ENCODE results near the gene SUSD1.

Gene SUSD1

DNA sequence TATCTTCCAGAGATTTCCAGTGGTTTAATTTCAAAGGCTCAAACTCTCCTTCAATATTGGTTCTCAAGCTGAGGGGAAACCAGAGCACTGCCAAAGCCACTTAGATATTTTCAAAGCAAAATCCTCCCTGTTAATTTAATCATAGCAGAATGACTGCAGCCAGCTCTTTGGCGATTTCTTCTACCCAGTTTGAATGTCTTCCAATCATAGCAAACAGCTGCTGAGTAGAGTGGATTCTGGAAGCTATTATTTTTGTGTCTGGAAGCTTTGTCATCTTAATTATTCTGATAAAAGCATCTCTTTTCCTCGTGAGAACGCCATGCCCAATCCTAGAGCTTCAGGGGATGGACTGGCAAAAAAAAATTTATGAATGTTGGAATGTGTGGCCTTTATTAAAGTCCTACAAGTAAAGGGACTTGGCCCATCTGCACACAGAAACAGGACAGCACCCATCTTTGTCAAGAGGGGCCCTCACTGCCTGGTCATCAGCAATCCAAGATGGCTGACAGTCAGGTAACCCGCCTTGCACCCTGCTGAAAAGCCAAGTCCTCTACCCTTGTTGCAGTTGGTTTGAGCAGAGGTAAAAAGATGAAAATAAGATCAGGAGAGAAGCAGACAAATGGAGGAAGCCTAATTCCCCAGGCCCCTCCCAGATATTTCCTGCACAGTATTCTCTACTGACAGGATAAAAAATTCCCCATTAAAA lies 125.1 kb downstream of the SUSD1 start:
- Histone ChIP-seq H3K27me3 (ENCODE audit: insufficient read depth, low read length, poor library complexity, severe bottlenecking) (no peaks in the 10 kb centered on the region), H3K9me2 (replicated peaks; ENCODE audit: low read depth, low read length) (no peaks in the 10 kb centered on the region), H3K4me2 (ENCODE audit: low read depth, low read length, poor library complexity, severe bottlenecking) (no peak overlapping the region), H3K9me3 (ENCODE audit: insufficient read depth, low read depth, low read length) (peaks cover 14% of the 10 kb centered on the region; the same call in 1 of the 2 replicates), H3K4me3 (ENCODE audit: low read length, poor library complexity, severe bottlenecking) (no peak overlapping the region), H3K79me2 (ENCODE audit: insufficient read depth, low read length) (no peaks in the 10 kb centered on the region), H3K9ac (ENCODE audit: low read depth, low read length, poor library complexity, severe bottlenecking) (no peak overlapping the region), H2AFZ (ENCODE audit: low read length) (no peak overlapping the region), H3K36me3 (ENCODE audit: insufficient read depth, low read length) (no peaks in the 10 kb centered on the region), H3K4me1 (ENCODE audit: insufficient read depth, low read length, poor library complexity, severe bottlenecking) (peaks cover 6% of the 10 kb centered on the region), H4K20me1 (ENCODE audit: insufficient read depth, low read length, poor library complexity, severe bottlenecking) (no peaks in the 10 kb centered on the region), H3F3A (ENCODE audit: low read depth) (no peaks in the 10 kb centered on the region)
- TF ChIP-seq, protein P1, sequence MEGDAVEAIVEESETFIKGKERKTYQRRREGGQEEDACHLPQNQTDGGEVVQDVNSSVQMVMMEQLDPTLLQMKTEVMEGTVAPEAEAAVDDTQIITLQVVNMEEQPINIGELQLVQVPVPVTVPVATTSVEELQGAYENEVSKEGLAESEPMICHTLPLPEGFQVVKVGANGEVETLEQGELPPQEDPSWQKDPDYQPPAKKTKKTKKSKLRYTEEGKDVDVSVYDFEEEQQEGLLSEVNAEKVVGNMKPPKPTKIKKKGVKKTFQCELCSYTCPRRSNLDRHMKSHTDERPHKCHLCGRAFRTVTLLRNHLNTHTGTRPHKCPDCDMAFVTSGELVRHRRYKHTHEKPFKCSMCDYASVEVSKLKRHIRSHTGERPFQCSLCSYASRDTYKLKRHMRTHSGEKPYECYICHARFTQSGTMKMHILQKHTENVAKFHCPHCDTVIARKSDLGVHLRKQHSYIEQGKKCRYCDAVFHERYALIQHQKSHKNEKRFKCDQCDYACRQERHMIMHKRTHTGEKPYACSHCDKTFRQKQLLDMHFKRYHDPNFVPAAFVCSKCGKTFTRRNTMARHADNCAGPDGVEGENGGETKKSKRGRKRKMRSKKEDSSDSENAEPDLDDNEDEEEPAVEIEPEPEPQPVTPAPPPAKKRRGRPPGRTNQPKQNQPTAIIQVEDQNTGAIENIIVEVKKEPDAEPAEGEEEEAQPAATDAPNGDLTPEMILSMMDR (conservative IDR thresholded peaks at IDR 0.05; ENCODE audit: low read length): no peak
- no peak for TF ChIP-seq EZH2phosphoT487 (IDR thresholded peaks at IDR 0.05; ENCODE audit: borderline replicate concordance)

DNA sequence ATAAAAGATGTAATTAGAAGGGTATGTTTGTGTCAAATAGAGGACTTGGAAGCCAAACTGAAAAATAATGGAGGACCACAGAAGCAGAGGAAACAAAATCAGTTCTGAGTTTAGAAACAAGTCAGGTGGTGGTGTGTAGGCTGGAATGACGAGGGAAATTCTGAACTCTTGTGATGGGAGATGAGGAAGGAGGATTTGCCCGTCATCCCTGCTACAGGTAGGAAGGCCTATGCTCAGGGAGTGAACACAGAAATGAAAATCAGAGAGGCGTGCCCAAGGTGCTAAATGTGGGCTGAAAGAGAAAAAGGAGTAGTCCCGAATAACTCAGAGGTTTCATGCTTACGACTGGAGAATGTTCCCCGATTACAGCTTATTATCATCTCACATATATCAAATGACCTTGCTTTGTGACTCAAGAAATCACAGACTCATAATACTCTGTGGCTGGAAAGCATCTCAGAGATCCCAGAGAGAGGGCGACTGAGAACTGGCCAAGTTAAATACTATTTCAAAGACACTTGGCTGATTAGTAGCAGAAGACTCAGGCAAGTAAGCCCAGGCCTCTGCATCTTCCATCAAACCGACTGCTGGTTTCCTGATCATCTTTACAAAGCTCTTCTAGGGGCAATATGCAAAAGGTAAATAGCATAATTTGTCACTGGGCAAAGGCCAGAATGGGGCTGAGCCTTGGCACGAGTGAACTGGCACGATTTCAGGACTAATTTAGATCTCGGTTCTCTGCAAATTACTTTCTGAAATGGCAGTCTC lies 126.0 kb downstream of the SUSD1 start:
- Histone ChIP-seq H3K9me3 (ENCODE audit: insufficient read depth, low read depth, low read length) (peaks cover 14% of the 10 kb centered on the region; the same call in 1 of the 2 replicates), H3K36me3 (ENCODE audit: insufficient read depth, low read length) (no peaks in the 10 kb centered on the region), H3K9me2 (replicated peaks; ENCODE audit: low read depth, low read length) (no peaks in the 10 kb centered on the region), H4K20me1 (ENCODE audit: insufficient read depth, low read length, poor library complexity, severe bottlenecking) (no peaks in the 10 kb centered on the region), H3K4me1 (ENCODE audit: insufficient read depth, low read length, poor library complexity, severe bottlenecking) (peaks cover 6% of the 10 kb centered on the region), H3K27me3 (ENCODE audit: insufficient read depth, low read length, poor library complexity, severe bottlenecking) (no peaks in the 10 kb centered on the region), H3F3A (ENCODE audit: low read depth) (no peaks in the 10 kb centered on the region), H3K9ac (ENCODE audit: low read depth, low read length, poor library complexity, severe bottlenecking) (no peak overlapping the region), H3K4me3 (ENCODE audit: low read length, poor library complexity, severe bottlenecking) (no peak overlapping the region), H2AFZ (ENCODE audit: low read length) (no peak overlapping the region), H3K4me2 (ENCODE audit: low read depth, low read length, poor library complexity, severe bottlenecking) (no peak overlapping the region), H3K79me2 (ENCODE audit: insufficient read depth, low read length) (no peaks in the 10 kb centered on the region)
- TF ChIP-seq EZH2phosphoT487 (IDR thresholded peaks at IDR 0.05; ENCODE audit: borderline replicate concordance): no peak
- TF ChIP-seq, protein P1 (conservative IDR thresholded peaks at IDR 0.05; ENCODE audit: low read length): no peak

DNA sequence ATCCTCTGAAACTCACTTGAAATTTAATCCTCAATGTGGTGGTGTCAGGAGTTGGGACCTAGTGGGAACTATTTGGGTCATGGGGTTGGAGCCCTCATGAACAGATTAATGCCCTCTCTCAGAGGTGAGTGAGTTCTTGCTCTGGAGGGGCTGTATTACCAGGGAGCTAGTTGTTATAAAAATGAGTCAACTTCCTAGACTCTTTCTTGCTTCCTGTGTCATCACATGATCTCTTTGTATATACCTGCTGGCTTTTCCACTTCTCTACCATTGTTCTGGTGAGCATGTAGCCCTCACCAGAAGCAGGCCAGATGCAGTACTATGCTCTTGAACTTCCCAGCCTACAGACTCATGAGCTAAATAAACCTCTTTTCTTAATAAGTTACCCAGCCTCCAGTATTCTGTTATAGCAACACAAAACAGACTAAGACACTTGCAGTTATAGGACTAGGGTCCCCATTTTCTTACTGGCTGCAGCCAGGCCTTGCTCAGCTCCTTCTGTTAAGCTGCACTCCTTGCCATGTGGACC lies 127.5 kb downstream of the SUSD1 start:
- no peaks in the 10 kb centered on the region for H3K9me2 ChIP-seq (replicated peaks; ENCODE audit: low read depth, low read length)
- no peak overlapping the region for H3K4me3 ChIP-seq (ENCODE audit: low read length, poor library complexity, severe bottlenecking)
- no peaks in the 10 kb centered on the region for H4K20me1 ChIP-seq (ENCODE audit: insufficient read depth, low read length, poor library complexity, severe bottlenecking)
- H2AFZ ChIP-seq (ENCODE audit: low read length): no peak overlapping the region
- no peaks in the 10 kb centered on the region for H3K27me3 ChIP-seq (ENCODE audit: insufficient read depth, low read length, poor library complexity, severe bottlenecking)
- H3K36me3 ChIP-seq (ENCODE audit: insufficient read depth, low read length): no peaks in the 10 kb centered on the region
- H3K79me2 ChIP-seq (ENCODE audit: insufficient read depth, low read length): no peaks in the 10 kb centered on the region
- TF ChIP-seq, protein P1 (conservative IDR thresholded peaks at IDR 0.05; ENCODE audit: low read length): no peak
- TF ChIP-seq EZH2phosphoT487 (IDR thresholded peaks at IDR 0.05; ENCODE audit: borderline replicate concordance): no peak
- no peaks in the 10 kb centered on the region for H3F3A ChIP-seq (ENCODE audit: low read depth)
- no peak overlapping the region for H3K9ac ChIP-seq (ENCODE audit: low read depth, low read length, poor library complexity, severe bottlenecking)
- H3K4me2 ChIP-seq (ENCODE audit: low read depth, low read length, poor library complexity, severe bottlenecking): no peak overlapping the region
- peaks cover 6% of the 10 kb centered on the region for H3K4me1 ChIP-seq (ENCODE audit: insufficient read depth, low read length, poor library complexity, severe bottlenecking)
- peaks cover 14% of the 10 kb centered on the region; the same call in 1 of the 2 replicates for H3K9me3 ChIP-seq (ENCODE audit: insufficient read depth, low read depth, low read length)

Data from Loucy (cell line).